DLD1 (cell line): Measurements from ENCODE around the gene EEFSEC.
"Not testable (repeated sequence)": the region's sequence is repeated elsewhere in the genome, so short reads cannot be mapped to it uniquely, and the experiment has no call there.

Experiments used
- in situ Hi-C: cut with HindIII; loops from 2 replicates; pipeline ENCODE4 v1.10.0; 2017; ENCODE audit warnings: low sequenced_read_pairs

The EEFSEC gene

GRCh38 chr3:128151758-128152274, 1.5 kb upstream of the EEFSEC start:
- in situ Hi-C loops: no loop called here

GRCh38 chr3:128152419-128153155, 694 bp upstream of the EEFSEC start:
- in situ Hi-C loops: no loop called here

GRCh38 chr3:128154354-128154753, 1.1 kb downstream of the EEFSEC start:
- in situ Hi-C loops: not testable (repeated sequence)

GRCh38 chr3:128155616-128156360, 2.5 kb downstream of the EEFSEC start:
- in situ Hi-C loops: no loop called here

GRCh38 chr3:128160661-128161060, 7.4 kb downstream of the EEFSEC start:
- in situ Hi-C loops: no loop called here

- in situ Hi-C loops: no loop called here
These were observed 10.2 kb downstream of the EEFSEC start for GRCh38 chr3:128163432-128163831.

- in situ Hi-C loops: no loop called here
These were observed 13.7 kb downstream of the EEFSEC start for GRCh38 chr3:128166971-128167453.

- in situ Hi-C loops: no loop called here
These were observed 14.3 kb downstream of the EEFSEC start for GRCh38 chr3:128167646-128167972.

- in situ Hi-C loops: no loop called here
These were observed 14.8 kb downstream of the EEFSEC start for GRCh38 chr3:128167973-128168674.

GRCh38 chr3:128168836-128169235, 15.6 kb downstream of the EEFSEC start:
- in situ Hi-C loops: no loop called here

GRCh38 chr3:128170866-128171516, 17.7 kb downstream of the EEFSEC start:
- in situ Hi-C loops: no loop called here

GRCh38 chr3:128173200-128173599, 19.9 kb downstream of the EEFSEC start:
- in situ Hi-C loops: no loop called here

GRCh38 chr3:128173849-128174248, 20.6 kb downstream of the EEFSEC start:
- in situ Hi-C loops: no loop called here

- in situ Hi-C loops: no loop called here
These were observed 21.7 kb downstream of the EEFSEC start for GRCh38 chr3:128174675-128175590.

GRCh38 chr3:128175768-128176167, 22.5 kb downstream of the EEFSEC start:
- in situ Hi-C loops: no loop called here

GRCh38 chr3:128176276-128176833, 23.1 kb downstream of the EEFSEC start:
- in situ Hi-C loops: no loop called here

- in situ Hi-C loops: no loop called here
These were observed 24.6 kb downstream of the EEFSEC start for GRCh38 chr3:128177865-128178264.

- in situ Hi-C loops: no loop called here
These were observed 25.7 kb downstream of the EEFSEC start for GRCh38 chr3:128178782-128179483.

- in situ Hi-C loops: no loop called here
These were observed 26.2 kb downstream of the EEFSEC start for GRCh38 chr3:128179484-128179819.
